Uterus (tissue), 4 donors: ENCODE data around the gene NCOA5. TPM values are rescaled to one million over a fixed set of nuclear protein-coding genes. Genes with fewer than 3 reads are reported as not detected.
A peak's percentile ranks its signal among the peaks of the same experiment; 100 is the strongest.

Experiments used
- DNase-seq, 2 donors: peaks; one replicate each; pipeline ENCODE4 v3.0.0-alpha.2; 2019 to 2020
- H3K27ac ChIP-seq, 2 donors: fragments of 200-600 bp; sonication (generic); 1 replicate in 1 of 2; 2 replicates in 1 of 2; pipeline ENCODE4 v1.5.1; 2016 to 2018
- H3K27me3 ChIP-seq, 2 donors: fragments of 200-600 bp; sonication (generic); one replicate each; pipeline ENCODE4 v1.5.1; 2018 to 2019; ENCODE audit warnings: control low read depth in 1 of 2
- H3K36me3 ChIP-seq, 2 donors: fragments of 200-600 bp; sonication (generic); one replicate each; pipeline ENCODE4 v1.5.1; 2019; ENCODE audit warnings: control low read depth in 1 of 2
- H3K4me1 ChIP-seq, 2 donors: fragments of 200-600 bp; sonication (generic); one replicate each; pipeline ENCODE4 v1.5.1; 2018 to 2019; ENCODE audit warnings: control low read depth in 1 of 2
- H3K4me3 ChIP-seq, 2 donors: fragments of 200-600 bp; sonication (generic); 1 replicate in 1 of 2; 2 replicates in 1 of 2; pipeline ENCODE4 v1.5.1; 2018 to 2019; ENCODE audit warnings: mild to moderate bottlenecking in 1 of 2
- H3K9me3 ChIP-seq, 2 donors: fragments of 200-600 bp; sonication (generic); one replicate each; pipeline ENCODE4 v1.5.1; 2019; ENCODE audit warnings: control low read depth in 1 of 2
- POLR2A ChIP-seq, 2 donors: fragments of 450-650 bp; IDR thresholded peaks; one replicate each; pipeline ENCODE4 v1.6.1; 2016; ENCODE audit warnings: antibody characterized with exemption in 2 of 2, mild to moderate bottlenecking in 1 of 2, moderate library complexity in 1 of 2
- intact Hi-C: fragments of 100-400 bp; cut with DNase I; formaldehyde crosslinking; loops from one replicate; pipeline ENCODE4 v1.15.1; 2023; ENCODE audit warnings: low total_unique reads
- total RNA-seq, 4 donors: library from RNA; depleted of rRNA in 3 of 4; stranded (reverse); fragments of >200 nt in 3 of 4; gene quantifications; one replicate each; pipeline versions ENCODE4 v1.1.0 to v1.2.4, GENCODE V29; 2014 to 2023
- TF ChIP-seq, protein P1 (sequence below), 4 experiments: fragments of 200-600 bp in 2 of 4; fragments of 450-650 bp in 2 of 4; sonication (generic) in 2 of 4; IDR thresholded peaks; one replicate each; pipeline ENCODE4 v1.5.1; 2016 to 2019; ENCODE audit warnings: antibody characterized with exemption in 4 of 4, mild to moderate bottlenecking in 2 of 4, moderate library complexity in 1 of 4
- donor health status: DM: yes; HTN: yes; CAD: no.

Gene NCOA5
- total RNA-seq, 4 donors from 2014 or later: 8.2 to 37.8 (median 29.5) TPM

DNA sequence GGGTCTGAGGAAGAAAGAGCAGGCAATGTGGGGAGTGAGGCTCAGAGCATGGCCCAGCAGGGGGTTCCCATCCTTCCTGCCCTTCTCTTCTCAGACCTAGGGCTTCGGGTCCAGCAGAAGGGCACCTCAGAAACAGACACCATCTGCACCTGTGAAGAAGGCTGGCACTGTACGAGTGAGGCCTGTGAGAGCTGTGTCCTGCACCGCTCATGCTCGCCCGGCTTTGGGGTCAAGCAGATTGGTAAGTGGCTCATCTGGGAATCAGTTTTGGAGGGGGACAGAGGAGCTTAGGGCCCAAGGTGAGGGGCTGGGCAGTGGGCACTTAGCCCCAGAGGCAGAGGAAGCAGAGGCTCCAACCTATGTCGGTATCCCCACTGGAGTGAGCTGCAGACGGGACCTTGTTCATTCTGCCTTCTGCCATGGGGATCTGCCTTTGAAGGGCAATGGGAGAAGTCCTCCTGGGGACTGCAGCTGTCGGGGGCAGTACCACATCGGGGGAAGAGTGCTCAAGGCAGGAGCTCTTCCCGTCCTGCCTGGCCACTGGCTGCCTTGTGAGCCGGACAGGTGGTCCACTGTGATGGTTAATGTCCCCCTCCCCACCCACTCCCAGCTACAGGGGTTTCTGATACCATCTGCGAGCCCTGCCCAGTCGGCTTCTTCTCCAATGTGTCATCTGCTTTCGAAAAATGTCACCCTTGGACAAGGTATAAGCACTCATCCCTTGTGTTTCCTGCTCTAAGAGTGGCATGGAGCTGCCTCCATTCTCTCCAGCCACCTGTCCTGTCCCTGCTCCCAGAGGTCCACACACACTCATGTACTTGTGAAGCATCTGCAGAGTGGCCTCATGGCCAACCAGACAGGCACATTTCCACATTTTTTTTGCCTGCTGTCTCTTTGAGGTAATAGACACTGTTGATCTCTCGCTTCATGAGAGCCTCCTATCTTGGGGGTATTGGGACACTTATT lies 33.0 kb upstream of the NCOA5 start:
- intact Hi-C loops: no loop called here
- Histone ChIP-seq H3K4me1 (no peaks in the 10 kb centered on the region), H3K4me3 (no peak overlapping the region), H3K27ac (peak overlapping the region in 1 of 2 donors; percentile 19), H3K27me3 (no peaks in the 10 kb centered on the region), H3K36me3 (no peaks in the 10 kb centered on the region), H3K9me3 (no peaks in the 10 kb centered on the region)
- TF ChIP-seq, protein P1, sequence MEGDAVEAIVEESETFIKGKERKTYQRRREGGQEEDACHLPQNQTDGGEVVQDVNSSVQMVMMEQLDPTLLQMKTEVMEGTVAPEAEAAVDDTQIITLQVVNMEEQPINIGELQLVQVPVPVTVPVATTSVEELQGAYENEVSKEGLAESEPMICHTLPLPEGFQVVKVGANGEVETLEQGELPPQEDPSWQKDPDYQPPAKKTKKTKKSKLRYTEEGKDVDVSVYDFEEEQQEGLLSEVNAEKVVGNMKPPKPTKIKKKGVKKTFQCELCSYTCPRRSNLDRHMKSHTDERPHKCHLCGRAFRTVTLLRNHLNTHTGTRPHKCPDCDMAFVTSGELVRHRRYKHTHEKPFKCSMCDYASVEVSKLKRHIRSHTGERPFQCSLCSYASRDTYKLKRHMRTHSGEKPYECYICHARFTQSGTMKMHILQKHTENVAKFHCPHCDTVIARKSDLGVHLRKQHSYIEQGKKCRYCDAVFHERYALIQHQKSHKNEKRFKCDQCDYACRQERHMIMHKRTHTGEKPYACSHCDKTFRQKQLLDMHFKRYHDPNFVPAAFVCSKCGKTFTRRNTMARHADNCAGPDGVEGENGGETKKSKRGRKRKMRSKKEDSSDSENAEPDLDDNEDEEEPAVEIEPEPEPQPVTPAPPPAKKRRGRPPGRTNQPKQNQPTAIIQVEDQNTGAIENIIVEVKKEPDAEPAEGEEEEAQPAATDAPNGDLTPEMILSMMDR (IDR thresholded peaks at IDR 0.05): no peak
- no peak for TF ChIP-seq POLR2A (IDR thresholded peaks at IDR 0.05)
- DNase-seq: no peak

DNA sequence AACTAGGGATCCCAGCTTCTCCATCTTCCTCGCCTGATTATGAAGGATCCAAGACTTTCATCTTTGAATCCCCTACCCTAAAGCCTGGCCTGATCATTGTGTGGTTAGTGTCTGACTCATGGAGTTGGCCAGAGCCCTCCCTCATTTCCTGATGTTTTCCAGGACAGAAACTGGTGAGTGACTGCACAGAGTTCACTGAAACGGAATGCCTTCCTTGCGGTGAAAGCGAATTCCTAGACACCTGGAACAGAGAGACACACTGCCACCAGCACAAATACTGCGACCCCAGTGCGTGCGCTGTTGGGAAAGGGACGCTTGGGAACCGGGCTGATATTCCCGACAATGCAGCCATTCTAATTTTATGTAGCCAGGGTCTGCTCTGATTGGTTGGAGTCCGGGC lies 32.3 kb upstream of the NCOA5 start:
- no peak for TF ChIP-seq POLR2A (IDR thresholded peaks at IDR 0.05)
- TF ChIP-seq, protein P1 (IDR thresholded peaks at IDR 0.05): no peak
- no peak for DNase-seq
- Histone ChIP-seq H3K27me3 (no peaks in the 10 kb centered on the region), H3K4me1 (no peaks in the 10 kb centered on the region), H3K36me3 (no peaks in the 10 kb centered on the region), H3K27ac (peak overlapping the region in 1 of 2 donors; percentile 19), H3K9me3 (no peaks in the 10 kb centered on the region), H3K4me3 (no peak overlapping the region)
- intact Hi-C loops: no loop called here

DNA sequence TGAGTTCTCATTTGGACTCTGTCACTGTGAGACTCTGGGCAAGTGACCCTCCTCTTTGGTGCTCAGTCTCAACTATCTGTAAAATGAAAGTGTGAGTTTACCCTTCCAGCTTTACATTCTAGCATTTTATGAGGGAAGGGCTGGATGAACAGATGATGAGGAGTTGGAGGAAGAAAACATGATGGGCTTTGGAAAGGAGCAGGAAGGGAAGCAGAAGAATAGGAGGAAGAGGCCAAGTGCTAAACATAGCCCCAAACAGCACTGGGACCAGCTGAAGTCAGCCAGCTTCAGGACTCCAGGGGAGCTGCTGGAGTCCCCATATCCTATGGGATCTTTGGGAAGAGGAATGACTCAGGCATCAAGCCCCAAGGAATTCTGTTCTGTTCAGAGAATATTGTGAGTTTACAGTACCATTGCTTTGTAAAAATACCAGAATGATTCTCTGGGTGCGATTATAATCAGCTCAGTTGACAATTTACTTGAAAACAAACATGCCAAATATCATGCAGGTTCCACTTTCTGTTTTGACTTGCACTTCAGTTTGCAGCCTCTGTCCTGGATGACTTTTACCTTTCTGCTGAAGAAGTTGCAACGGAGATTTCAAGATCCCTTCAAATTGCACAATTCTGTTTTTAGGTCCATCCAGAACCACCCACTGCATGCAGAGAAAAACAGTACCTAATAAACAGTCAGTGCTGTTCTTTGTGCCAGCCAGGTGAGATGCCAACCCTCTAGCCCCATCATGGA lies 31.6 kb upstream of the NCOA5 start:
- TF ChIP-seq, protein P1 (IDR thresholded peaks at IDR 0.05): no peak
- no peak for TF ChIP-seq POLR2A (IDR thresholded peaks at IDR 0.05)
- Histone ChIP-seq H3K4me3 (no peak overlapping the region), H3K9me3 (no peaks in the 10 kb centered on the region), H3K27me3 (no peaks in the 10 kb centered on the region), H3K27ac (no peak overlapping the region), H3K4me1 (no peaks in the 10 kb centered on the region), H3K36me3 (no peaks in the 10 kb centered on the region)
- no peak for DNase-seq
- intact Hi-C loops: no loop called here

DNA sequence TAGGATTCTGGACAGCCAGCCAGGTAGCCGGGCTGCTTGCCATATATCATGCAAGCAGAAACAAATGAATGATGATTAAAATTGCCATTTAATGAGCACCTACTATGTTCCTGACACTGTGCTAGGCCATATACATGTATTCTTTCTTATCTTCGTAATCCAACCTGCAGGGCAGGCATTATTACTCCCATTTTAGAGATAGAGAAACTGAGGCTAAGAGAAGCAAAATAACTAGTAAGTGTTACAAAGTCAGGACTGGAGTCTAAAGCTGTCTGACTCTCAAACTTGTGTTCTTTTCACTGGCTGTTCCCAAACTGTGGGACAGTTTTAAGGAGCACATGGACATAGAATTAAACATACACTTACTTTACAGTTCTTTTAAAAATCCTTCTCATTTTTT lies 30.4 kb upstream of the NCOA5 start:
- intact Hi-C loops: no loop called here
- H3K4me1 ChIP-seq: no peaks in the 10 kb centered on the region

More for the DNA sequence above, 30.4 kb upstream of the NCOA5 start:
- no peak for DNase-seq
- no peaks in the 10 kb centered on the region for H3K9me3 ChIP-seq
- no peaks in the 10 kb centered on the region for H3K27me3 ChIP-seq
- no peak for TF ChIP-seq POLR2A (IDR thresholded peaks at IDR 0.05)
- TF ChIP-seq, protein P1 (IDR thresholded peaks at IDR 0.05): no peak
- no peak overlapping the region for H3K27ac ChIP-seq
- H3K36me3 ChIP-seq: no peaks in the 10 kb centered on the region
- H3K4me3 ChIP-seq: no peak overlapping the region
